Panc1 (cell line): ENCODE data around the gene PDE4B. TPM values are rescaled to one million over a fixed set of nuclear protein-coding genes. Genes with fewer than 3 reads are reported as not detected.

Experiments used
- ATAC-seq: fragments of 200-7000 bp; cut with Tn5 transposase; 2 replicates; pipeline ENCODE4 v1.9.1; 2020; ENCODE audit warnings: mild to moderate bottlenecking, moderate library complexity
- BruUV-seq: library from RNA; stranded (reverse); fragments of 400-500 nt; replicated peaks from 2 replicates; lab custom pipeline; 2021; lab: Mats Ljungman, UMichigan
- CTCF ChIA-PET: fragments of 300-600 bp; sonication (Branson Sonifier 250); formaldehyde crosslinking; loops from one replicate; lab custom pipeline; 2022; ENCODE audit warnings: antibody characterized with exemption; lab: Charles Lee
- POLR2A ChIA-PET: fragments of 300-600 bp; sonication (Branson Sonifier 250); formaldehyde crosslinking; loops from one replicate; lab custom pipeline; 2022; ENCODE audit warnings: antibody characterized with exemption; lab: Charles Lee
- DNase-seq: peaks from one replicate; pipeline ENCODE4 v3.0.0-alpha.2; 2010; ENCODE audit warnings: low read depth, low spot score
- H3K27ac ChIP-seq: 2 replicates; pipeline ENCODE4 v1.5.1; 2011; ENCODE audit warnings: mild to moderate bottlenecking, low read length, inconsistent platforms
- H3K27me3 ChIP-seq: fragments of 200-500 bp; sonication (Bioruptor generic); 2 replicates; pipeline ENCODE4 v1.6.0; 2014; ENCODE audit warnings: low read length, inconsistent platforms; ENCODE audit not compliant: control insufficient read depth, insufficient read depth
- H3K36me3 ChIP-seq: fragments of 200-500 bp; sonication (Bioruptor generic); 2 replicates; pipeline ENCODE4 v1.5.1; 2014; ENCODE audit warnings: inconsistent platforms, mild to moderate bottlenecking, low read length, moderate library complexity; ENCODE audit not compliant: control insufficient read depth, insufficient read depth
- H3K4me1 ChIP-seq: 2 replicates; pipeline ENCODE4 v1.5.1; 2011; ENCODE audit warnings: inconsistent platforms, mild to moderate bottlenecking, low read length, moderate library complexity; ENCODE audit not compliant: control insufficient read depth, insufficient read depth
- H3K4me3 ChIP-seq, 2 experiments: 2 replicates each; pipeline ENCODE4 v1.5.1; 2011 to 2012; ENCODE audit warnings: low read depth in 2 of 2, low read length in 2 of 2, mild to moderate bottlenecking in 2 of 2, inconsistent platforms in 1 of 2, moderate library complexity in 1 of 2
- H3K9me3 ChIP-seq: fragments of 200-500 bp; sonication (Bioruptor generic); 2 replicates; pipeline ENCODE4 v1.5.1; 2014; ENCODE audit warnings: low read depth, mild to moderate bottlenecking, inconsistent platforms, low read length, moderate library complexity; ENCODE audit not compliant: control insufficient read depth, insufficient read depth
- CTCF ChIP-seq: fragments of 450-650 bp; IDR thresholded peaks from 2 replicates; pipeline ENCODE4 v1.5.1; 2017; ENCODE audit warnings: mild to moderate bottlenecking
- POLR2AphosphoS5 ChIP-seq: IDR thresholded peaks from 2 replicates; pipeline ENCODE4 v1.6.1; 2012; ENCODE audit warnings: mild to moderate bottlenecking, low read depth, low read length, moderate library complexity
- REST ChIP-seq, 2 experiments: IDR thresholded peaks; 2 replicates each; pipeline ENCODE4 v1.6.1; 2011 to 2012; ENCODE audit warnings: low read depth in 2 of 2, control low read depth in 1 of 2, low read length in 1 of 2, mild to moderate bottlenecking in 1 of 2, moderate library complexity in 1 of 2; ENCODE audit not compliant: insufficient read depth in 1 of 2
- SIN3A ChIP-seq: IDR thresholded peaks from 2 replicates; pipeline ENCODE4 v1.6.1; 2012; ENCODE audit warnings: low read depth, mild to moderate bottlenecking, low read length, moderate library complexity, borderline replicate concordance; ENCODE audit not compliant: insufficient read depth
- TCF7L2 ChIP-seq: IDR thresholded peaks from 2 replicates; pipeline ENCODE4 v1.6.1; 2011; ENCODE audit warnings: mild to moderate bottlenecking, low read depth, low read length, inconsistent platforms
- in situ Hi-C: cut with HindIII; loops from 2 replicates; pipeline ENCODE4 v1.10.0; 2016; ENCODE audit warnings: low sequenced_read_pairs, low pct_unique_long_range_greater_than_20kb
- intact Hi-C: fragments of 100-400 bp; cut with micrococcal nuclease; formaldehyde crosslinking; loops from one replicate; pipeline ENCODE4 v1.10.0; 2022; ENCODE audit not compliant: unreplicated experiment
- total RNA-seq: library from RNA; stranded (reverse); gene quantifications from one replicate; pipeline ENCODE4 v1.2.1, GENCODE V29; 2021; ENCODE audit not compliant: unreplicated experiment

Gene PDE4B
- total RNA-seq, 1 experiment from 2014 or later, result 0.26 TPM

DNA sequence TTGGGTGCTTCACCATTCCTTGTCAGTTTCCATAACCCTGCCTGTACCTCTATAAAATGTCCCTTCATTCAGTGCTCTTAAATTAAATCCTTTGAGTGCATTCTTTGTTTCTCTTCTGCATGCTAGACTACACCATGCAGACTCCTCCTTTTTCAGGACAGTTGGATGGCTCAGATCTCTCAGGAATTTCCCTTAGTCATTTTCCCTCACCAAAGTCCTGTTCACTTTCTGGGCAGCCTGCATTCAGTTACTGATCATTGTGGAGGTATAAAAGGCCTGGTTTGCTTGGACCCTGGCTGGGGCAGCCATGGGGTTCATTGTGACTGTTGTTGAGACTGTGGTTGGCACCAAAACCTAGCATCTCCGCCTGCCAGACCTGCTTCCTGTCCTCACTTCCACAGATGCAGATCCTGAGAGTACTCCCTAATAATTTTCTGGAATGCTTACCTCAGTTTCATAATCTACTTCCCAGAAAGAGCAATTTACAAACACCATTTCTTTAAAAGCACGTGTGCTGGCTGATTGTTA is 88.4 kb downstream of the PDE4B start:
- ChIA-PET POLR2A (no interaction called here), CTCF (no interaction called here)
- DNase-seq (no peak), ATAC-seq (no peak)
- H3K9me3 ChIP-seq, result no peaks in the 10 kb centered on the region
- in situ Hi-C loops (no loop called here), intact Hi-C loops (no loop called here)
- BruUV-seq, result no TSS peak
- H3K27me3 ChIP-seq, result no peaks in the 10 kb centered on the region
- H3K4me1 ChIP-seq, result no peaks in the 10 kb centered on the region
- no peaks in the 10 kb centered on the region for H3K36me3 ChIP-seq
- TF ChIP-seq POLR2AphosphoS5 (no peak), REST (IDR thresholded peaks at IDR 0.05; ENCODE audit: insufficient read depth in 1 of 2, low read depth in 2 of 2, low read length in 1 of 2) (no peak), CTCF (no peak), SIN3A (no peak), TCF7L2 (no peak)
- no peak overlapping the region for H3K27ac ChIP-seq
- no peak overlapping the region for H3K4me3 ChIP-seq

- no peaks in the 10 kb centered on the region for H3K36me3 ChIP-seq
- in situ Hi-C loops (no loop called here), intact Hi-C loops (no loop called here)
- TF ChIP-seq POLR2AphosphoS5 (no peak), REST (IDR thresholded peaks at IDR 0.05; ENCODE audit: insufficient read depth in 1 of 2, low read depth in 2 of 2, low read length in 1 of 2) (no peak), TCF7L2 (no peak), CTCF (no peak), SIN3A (no peak)
- H3K9me3 ChIP-seq, result no peaks in the 10 kb centered on the region
- no peak overlapping the region for H3K27ac ChIP-seq
- ChIA-PET POLR2A (no interaction called here), CTCF (no interaction called here)
- no peaks in the 10 kb centered on the region for H3K27me3 ChIP-seq
- BruUV-seq, result no TSS peak
- no peak overlapping the region for H3K4me3 ChIP-seq
- ATAC-seq (no peak), DNase-seq (no peak)
- no peaks in the 10 kb centered on the region for H3K4me1 ChIP-seq
Observed at GRCh38 chr1:65882076-65882475, 89.4 kb downstream of the PDE4B start.
